NOMO-1 treated with DMSO at 0.1 percent for 48 hours (cell line): ENCODE results near the gene CDH4.

Experiments used
- DNase-seq: peaks from one replicate; lab custom pipeline; 2025; ENCODE audit not compliant: unreplicated experiment; lab: John Stamatoyannopoulos, UW

The CDH4 gene

DNA sequence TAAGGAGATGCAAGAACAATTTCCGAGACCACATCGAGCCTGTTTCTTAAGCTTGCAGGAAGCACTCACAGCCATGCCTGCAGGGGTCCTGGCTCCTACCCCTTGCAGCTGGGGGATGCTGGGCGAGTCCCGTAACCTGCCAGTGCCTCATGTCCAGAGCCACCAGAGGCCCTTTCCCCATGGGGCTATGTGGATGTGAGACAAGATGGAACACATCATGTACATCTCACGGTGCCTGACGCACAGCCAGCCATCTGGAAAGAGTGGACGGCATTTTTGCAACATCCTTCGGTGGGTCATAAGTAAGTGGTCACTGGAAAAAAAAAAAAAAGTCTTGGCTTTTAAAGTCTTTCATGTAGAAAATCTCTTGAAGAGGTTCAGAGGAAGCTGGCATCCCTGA, 72.8 kb downstream of the CDH4 start:
- DNase-seq: no peak

DNA sequence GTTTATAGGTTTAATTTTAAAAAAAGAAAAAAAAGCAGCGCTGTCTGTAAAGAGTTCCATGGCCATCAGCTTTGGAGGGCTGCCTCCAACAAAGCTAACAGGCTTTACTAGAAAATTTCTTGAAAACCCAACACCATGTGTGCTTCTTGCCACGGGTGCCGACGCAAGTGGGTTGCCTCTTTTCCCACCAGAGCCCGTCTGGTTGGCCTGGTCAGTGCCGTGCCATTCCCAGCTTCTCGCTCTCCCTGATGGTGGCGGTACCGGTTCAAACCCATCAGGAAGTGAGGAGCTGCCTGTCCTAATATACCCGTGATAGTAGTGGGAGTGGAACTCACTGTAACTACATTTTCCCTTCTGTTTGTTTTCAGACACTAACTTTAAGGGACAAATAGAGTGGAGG, 73.7 kb downstream of the CDH4 start:
- no peak for DNase-seq

DNA sequence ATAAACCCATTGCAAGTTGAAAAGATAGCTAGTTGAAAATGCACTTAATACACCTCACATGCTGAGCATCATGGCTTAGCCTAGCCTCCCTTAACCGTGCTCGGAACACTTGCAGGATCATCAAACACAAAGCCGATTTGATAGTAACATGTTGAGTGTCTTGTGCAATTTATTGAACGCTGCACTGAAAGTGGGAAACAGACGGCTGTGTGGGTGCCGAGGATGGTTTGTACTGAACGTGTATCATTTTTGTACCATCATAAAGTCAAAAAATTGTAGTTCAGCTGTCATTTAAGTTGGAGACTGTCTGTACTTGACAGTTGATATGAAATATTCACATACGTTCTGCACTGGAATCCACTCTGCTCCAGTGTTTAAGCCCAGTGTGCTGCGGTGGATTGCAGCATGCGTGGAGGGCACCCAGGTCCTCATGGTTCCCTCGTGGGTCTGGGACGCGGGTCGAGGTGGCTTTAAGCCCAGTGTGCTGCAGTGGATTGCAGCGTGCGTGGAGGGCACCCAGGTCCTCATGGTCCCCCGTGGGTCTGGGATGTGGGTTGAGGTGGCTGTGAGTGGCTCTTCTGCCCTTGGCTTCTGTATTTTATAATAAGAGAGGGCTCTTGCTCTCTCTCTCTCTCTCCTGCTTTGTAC, 77.0 kb downstream of the CDH4 start:
- no peak for DNase-seq

DNA sequence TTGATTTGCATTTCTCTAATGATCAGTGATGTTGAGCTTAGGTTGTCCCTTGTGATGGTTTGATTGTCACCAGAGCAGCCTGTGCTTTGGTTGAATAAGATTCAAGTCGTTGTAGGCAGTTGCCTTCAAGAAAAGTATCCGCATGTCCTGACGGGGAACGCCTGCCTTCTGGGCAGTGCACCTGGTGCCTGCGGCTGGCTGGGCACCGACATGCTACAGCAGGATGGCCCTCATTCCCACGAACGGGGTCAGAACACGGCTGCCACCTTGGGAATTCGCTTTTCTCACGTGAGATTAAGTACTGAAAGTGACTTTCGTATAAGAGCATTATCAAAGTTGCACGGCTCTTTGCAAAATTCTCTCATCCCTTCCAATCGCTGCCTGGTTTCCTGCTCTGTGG, 78.4 kb downstream of the CDH4 start:
- no peak for DNase-seq

DNA sequence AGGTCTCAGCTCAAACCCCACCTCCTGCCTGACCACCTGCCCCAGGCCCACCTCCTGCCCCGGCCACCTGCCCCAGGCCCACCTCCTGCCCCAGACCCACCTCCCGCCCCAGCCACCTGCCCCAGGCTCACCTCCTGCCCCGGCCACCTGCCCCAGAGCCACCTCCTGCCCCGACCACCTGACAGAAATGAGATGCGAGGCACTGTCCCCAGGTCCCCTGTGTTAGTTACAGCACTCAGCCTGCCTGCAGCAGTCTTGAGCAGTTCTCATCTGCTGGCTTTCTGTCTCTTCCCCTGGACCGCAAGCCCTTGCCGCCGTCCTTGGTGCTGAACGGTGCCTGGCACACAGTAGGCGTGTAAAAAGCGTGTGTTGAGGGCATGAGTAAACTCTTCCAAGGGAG, 79.5 kb downstream of the CDH4 start:
- no peak for DNase-seq

DNA sequence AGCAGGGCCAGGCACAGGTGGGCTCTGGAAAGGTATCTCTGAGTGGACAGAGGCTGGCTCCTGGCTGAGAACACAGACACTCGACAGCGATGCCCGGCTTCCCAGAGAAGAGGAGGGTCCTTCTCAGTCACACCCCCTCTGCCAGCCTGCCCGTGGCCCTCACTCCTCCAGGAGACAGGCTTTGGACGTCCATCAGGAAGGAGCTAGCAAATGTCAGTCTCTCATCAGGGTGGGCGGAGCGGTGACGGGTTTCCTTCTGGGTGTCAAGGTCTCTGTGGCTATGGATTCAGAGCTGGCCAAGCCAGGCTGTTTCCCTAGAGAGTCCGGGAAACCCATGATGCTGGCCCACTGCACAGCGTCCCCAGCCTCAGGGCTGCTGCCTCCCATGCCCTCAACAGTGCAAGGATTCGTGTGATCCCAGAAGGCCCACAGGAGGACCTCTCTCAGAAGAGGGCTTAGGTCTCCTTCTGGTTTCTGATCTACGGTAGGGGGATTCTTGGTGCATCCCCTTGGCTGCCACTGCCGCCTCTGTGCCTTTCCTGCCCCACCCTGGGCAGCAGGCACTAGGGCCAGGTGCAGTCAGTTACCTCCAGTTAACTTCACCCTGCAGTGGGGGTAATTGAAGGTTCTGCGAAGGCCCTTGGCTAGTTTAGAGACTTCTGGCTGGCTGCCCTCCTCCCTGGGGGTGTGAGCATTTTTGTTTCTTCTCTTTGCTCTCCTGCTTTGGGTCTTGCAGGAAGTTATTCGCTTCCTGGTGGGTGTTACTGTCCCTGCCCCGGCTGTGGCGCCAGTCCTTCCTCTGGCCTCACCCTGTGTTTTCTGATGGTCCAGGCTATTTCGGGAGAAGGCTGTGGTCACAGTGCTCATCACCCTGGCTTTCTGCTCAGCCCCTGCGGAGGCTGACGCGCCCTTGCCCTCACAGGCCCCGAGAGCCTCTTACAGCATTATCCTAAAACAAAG, 80.2 kb downstream of the CDH4 start:
- DNase-seq: no peak

DNA sequence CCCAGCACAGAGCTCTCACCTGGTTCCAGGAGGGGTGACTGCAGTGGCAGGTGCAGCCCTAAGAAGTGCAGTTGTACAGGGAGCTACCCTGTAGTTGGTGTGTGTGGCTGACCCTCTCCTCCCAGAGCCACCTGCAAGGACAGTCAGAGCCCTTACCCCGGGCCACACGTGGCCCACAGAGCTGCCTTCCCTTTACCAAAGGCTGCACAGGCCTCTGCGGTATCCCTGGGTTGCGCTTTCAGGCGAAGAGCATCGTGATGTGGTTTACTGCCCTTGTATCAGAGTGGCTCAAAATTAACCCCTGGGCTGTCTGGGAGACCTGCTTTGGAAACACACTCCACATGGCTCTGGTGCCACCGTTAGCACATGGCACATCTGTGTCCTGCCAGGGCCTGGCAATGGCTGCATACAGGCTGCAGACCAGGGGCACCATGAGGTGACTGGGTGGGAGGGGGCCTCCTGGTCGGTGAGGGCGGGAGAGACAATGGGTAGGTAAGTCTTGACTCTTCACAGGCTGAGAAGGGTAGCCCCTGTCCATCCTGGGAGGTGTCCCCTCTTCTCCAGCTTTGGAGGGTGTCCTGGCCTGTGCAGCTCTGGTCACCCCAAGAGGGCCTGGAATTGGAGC, 81.5 kb downstream of the CDH4 start:
- no peak for DNase-seq

DNA sequence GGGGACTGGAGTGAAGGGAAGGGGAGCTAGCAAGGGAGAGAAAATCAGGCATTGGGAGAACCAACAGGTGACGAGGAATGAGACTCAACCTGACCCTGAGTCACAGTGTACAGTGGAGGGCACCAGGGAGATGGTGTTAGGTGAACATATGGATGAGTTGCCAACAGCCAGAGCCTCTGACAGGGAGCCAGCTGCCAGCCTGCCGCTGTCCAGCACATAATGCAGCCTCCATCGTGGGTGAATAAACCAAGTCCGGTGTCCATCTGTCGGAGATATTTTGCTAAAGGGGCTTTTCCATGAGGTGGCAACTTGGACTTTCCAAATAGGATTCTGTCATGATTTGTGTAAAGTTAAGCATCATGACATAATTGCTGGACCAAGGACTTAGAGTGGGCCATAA, 88.1 kb downstream of the CDH4 start:
- DNase-seq: no peak

DNA sequence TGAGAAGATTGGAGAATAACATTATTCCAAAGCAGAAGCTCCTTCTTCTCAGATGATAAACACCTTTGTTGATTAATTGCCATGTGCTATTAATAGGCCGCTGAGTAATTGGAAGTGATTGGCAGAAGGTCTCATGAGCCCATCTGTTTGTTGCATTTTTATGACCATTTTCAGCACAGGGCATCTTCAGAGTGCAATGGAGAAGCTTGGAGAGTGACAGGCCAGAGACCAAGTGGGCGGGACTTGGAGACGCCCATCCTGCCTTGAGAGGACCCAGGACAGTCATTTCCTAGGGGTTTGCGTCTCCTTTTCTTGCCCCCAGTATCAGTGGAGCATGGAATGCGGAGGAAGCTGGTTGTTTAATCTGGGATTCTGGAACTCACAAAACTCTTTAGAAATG, 89.5 kb downstream of the CDH4 start:
- no peak for DNase-seq

DNA sequence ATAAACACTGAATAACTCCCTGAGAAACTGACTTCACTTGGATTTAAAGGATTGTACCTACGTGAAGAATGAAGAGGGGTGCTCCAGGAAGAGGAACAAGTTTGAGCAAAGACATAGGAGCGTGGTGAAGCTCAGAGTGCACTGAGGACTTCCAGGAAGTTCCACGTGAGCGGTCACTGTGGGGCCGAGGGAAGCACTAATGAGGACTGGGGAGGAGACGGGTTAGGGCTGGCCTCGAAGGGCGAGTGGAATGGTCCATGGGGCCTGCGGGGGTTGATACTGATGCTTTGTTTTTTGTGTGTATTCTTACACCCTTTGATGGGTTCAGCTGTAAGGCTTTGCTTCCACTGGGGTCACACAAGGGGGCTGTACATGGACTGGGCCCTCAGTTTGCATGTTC, 91.9 kb downstream of the CDH4 start:
- no peak for DNase-seq

DNA sequence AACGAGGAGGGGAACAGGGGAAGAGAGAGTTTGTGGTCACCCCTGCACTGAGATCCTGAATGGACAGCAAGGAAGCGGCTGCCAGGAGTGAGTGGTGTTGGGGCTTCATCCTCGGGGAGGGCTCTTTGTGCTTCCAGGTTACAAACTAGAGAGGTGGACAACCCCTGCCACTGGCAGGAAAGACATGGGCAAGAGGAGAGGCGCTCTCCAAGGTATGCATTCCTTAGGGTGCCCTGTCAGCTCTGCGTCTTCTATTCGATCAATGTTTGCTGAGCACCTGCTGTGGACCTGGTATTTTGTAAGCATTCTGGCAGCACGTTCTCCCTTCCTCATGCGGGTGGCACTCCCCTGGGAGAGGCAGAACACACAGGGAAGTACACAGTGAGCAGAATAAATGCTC, 93.6 kb downstream of the CDH4 start:
- DNase-seq: no peak

DNA sequence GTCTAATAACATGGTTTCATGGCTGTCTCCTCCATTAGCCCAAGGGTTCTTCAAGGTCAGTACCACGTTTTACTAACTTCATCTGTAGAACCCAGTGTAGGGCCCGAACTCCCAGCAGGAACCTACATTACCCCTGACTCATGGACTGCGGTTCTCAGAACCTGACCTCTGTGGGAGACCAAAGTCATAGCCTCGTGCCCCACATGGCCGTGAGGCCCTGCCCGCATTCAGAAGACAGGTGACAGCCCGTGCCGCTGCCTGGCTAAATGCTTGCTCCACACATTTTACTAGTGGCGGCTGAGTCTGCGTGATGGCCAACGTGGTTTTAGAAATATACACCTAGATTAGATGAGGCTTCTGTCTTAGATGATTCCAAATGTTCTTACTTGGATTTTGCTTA, 94.9 kb downstream of the CDH4 start:
- DNase-seq: no peak

DNA sequence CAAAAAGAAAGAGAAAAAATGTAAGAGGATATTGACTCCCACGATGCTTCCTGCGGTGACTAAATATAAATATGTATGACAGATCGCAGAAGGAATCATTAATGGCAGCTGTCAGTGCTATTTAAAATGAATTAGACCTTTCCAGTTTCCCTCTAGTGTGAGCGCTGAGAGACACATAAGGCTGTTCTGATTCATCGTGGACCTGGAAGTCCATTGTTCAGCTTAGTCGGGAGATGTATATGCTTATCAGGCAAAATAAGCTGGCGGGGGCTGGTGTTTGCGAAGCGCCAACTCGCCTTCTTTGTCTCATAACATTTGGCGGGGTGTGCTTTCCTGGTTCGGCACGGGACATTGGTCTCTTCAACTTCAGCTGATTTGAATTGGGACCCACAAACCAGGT, 95.4 kb downstream of the CDH4 start:
- DNase-seq: no peak

DNA sequence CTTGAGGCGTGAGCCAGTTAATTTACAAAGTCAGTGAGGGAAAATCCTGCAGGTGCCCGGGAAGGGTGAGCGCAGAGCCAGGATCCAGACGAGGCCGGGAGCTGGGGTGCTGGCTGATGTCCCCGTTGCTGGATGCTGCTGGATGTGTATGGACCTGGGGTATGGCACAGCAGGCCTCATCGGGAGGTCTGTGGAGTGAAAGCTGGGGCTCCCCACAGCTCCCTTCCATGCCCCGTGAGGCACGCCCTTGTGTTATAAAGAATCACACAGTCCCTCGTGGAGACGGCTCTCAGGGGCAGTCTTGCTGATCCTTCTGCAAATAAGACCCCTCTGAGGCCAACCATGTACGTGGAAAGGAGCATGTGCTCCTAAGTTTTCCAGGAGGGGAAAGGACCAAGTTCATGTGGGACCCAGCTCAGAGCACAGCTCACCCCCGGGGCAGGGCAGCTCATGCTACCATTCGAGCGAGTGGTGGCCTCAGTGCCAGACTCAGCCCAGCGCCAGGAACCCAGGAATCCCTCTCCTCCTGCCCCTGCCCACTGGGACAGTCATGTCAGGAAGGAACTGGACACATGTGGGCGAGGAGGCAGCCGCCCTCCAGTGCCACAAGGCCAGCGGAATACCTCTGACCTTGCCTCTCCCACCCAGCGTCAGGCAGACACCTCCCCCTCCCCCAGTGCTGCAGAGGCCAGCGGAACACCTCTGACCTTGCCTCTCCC, 97.5 kb downstream of the CDH4 start:
- DNase-seq: no peak

DNA sequence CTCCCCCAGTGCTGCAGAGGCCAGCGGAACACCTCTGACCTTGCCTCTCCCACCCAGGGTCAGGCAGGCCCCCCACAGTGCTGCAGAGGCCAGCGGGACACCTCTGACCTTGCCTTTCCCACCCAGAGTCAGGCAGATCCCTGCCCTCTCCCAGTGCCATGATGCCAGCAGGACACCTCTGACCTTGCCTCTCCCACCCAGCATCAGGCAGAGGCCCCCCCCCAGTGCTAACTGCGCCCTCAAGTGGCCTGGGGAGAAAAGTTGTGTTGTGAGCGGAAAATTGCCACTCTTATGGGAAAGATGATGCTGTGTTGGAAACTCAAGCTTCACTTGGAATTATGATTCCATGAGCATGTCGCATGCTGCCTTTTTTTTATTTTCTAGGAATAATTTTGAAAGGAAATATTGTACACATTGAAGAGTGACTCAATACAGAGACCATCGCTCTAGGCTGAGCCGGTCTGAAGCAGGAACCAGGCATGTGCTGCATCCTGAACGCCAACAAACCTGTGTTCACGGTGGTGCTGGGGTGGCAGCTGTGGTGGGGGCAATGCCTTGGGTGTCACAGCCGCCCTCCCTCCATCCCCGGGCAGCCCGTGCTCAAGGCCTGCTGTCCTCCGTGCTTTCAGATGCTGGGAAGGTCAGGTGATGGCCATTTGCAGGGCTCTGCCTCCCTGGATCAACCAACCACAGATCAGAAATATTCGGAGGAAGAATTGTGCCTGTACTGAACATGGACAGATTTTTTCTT, 98.6 kb downstream of the CDH4 start:
- DNase-seq: no peak

DNA sequence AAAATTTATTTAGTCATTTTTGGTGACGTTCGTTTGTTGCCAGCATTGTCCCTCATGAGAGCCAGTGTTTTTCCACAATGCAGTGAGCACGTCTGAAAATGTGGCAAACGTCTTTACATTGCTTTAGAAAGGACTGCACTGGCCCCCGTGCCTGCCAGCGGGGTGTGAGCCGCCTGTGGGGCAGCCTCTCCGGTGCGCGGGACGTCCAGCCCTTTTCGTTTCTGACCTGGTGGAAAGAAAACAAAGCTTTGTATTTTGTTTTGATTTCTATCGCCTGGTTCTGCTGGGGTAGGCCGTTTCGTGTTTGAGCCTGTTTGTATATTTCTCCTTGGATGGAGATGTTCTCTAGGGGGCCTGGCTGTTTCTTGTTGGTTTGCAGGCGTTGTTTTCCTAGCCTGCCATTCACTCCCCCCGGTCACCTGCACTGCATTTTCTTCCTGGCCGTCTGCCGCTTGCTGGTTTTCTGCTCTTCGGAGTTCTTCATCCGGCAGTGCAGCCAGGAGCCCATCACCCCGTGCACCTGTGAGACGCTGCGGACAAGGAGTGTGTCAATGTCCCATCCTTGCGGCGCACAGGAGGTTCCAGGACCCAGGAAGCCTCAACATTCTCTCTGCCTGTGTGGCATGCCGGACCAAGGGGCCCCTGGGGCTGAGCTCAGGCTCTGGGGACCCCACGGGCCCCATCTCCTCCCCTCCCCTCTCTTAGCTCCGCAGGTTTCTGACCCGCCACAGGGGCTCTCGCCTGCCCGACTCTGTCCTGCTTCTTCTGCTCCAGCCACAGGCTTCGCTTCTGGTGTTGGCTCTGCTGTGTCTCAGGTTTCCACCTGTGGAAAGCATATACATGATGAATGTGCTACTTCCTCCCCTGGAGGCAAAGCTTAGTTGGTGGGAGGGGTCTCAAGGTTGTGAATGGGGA, 100.5 kb downstream of the CDH4 start:
- DNase-seq: no peak

DNA sequence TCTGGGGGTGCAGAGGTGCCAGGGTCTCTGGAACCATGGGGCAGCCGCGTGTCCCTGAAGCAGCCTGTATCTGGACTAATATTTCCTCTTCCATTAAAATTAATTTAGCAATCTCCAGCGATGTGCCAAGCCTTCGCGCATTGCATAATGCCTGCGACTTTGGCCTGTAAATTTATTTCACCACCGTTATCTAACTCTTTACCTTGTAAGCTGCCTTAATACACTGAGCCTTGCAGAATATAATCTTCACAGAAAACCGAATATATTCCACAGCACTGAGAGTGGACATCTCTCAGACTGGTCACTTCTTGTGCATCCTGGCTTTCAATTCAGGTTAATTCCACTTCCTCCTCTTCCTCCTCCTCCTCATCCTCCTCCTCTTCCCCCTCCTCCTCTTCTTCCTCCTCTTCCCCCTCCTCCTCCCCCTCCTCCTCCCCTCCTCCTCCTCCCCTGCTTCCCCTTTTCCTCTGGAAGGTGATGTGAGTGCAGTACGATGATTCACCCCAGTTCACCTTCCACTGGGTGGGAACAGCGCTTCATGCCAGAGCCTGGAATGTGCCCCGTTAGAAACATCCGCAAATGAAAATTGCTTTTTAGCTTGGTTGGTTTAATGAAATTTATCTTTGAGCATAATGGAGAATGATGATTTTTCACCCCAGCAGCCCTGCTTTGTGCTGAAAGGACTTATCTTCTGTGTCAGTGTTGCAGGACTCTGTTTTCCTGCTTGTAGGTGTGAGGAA, 101.4 kb downstream of the CDH4 start:
- DNase-seq: no peak

DNA sequence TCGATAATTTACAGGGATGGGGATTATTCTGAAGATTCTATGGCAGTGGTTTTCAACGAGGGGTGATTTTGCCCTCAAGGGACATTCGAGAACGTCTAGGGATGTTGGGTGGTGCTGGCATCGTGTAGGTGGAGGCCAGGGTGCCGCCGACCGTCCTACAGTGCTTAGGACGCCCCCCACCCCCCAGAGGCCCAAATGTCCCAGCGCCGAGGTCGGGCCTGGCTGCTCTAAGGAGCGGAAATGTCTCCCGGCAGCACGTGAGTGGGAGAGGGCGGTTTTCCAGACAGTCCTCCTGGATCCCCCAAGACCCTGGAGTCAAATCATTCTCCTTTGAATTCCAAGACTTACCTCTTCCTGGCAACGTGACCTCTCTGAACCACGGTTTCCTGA, 101.9 kb downstream of the CDH4 start:
- DNase-seq: no peak

DNA sequence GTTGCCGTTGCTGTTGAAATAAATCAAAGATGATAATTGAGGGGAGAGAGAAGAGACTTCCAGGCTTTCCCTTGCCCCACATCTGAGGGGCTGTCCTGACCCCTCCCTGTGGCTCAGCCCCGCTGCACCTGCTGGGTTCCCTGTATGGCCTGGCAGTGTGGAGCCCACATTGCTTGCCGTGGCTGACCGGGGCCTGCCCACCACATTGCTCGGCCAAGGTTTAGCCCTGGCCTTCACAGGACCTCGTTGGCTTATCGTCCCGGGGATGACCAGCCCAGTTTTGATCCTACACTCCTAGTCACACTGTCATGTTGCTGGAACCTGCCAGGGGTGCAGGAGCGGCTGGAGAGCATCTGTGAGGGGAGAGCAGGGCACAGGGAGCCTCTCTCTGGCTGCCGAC, 102.4 kb downstream of the CDH4 start:
- no peak for DNase-seq
